OCI-LY1 (cell line): ENCODE results near the gene ANLN.

Source experiments
- H2AFZ ChIP-seq: fragments of 200-600 bp; sonication (generic), shearing (Covaris generic); 2 replicates; pipeline ENCODE4 v1.6.0; 2014; ENCODE audit warnings: antibody characterized with exemption, mild to moderate bottlenecking, low read length
- H3F3A ChIP-seq: fragments of 200-600 bp; sonication (generic), shearing (Covaris generic); 2 replicates; pipeline ENCODE4 v1.6.0; 2014; ENCODE audit warnings: mild to moderate bottlenecking, antibody characterized with exemption, low read length, moderate library complexity; ENCODE audit not compliant: insufficient read depth
- H3K27ac ChIP-seq: fragments of 200-600 bp; sonication (generic); 2 replicates; pipeline ENCODE4 v1.5.1; 2014; ENCODE audit warnings: low read length, mixed run types, mild to moderate bottlenecking, low read depth; ENCODE audit not compliant: poor library complexity, severe bottlenecking
- H3K27me3 ChIP-seq: fragments of 200-600 bp; sonication (generic); 2 replicates; pipeline ENCODE4 v1.6.0; 2014; ENCODE audit warnings: antibody characterized with exemption, mild to moderate bottlenecking, low read length, moderate library complexity; ENCODE audit not compliant: insufficient read depth
- H3K36me3 ChIP-seq: fragments of 200-600 bp; sonication (generic); 2 replicates; pipeline ENCODE4 v1.6.1; 2014; ENCODE audit warnings: mild to moderate bottlenecking, antibody characterized with exemption, low read length, moderate library complexity, mixed read lengths; ENCODE audit not compliant: insufficient read depth
- H3K4me1 ChIP-seq: fragments of 200-600 bp; sonication (generic); 2 replicates; pipeline ENCODE4 v1.5.1; 2014; ENCODE audit warnings: mild to moderate bottlenecking, low read length, moderate library complexity; ENCODE audit not compliant: insufficient read depth, severe bottlenecking
- H3K4me2 ChIP-seq: fragments of 200-600 bp; sonication (generic), shearing (Covaris generic); 2 replicates; pipeline ENCODE4 v1.6.1; 2014; ENCODE audit warnings: low read length
- H3K4me3 ChIP-seq: fragments of 200-600 bp; sonication (generic); 2 replicates; pipeline ENCODE4 v1.5.1; 2014; ENCODE audit warnings: low read length, low read depth, mild to moderate bottlenecking, mixed read lengths; ENCODE audit not compliant: poor library complexity, severe bottlenecking
- H3K79me2 ChIP-seq: fragments of 200-600 bp; shearing (Covaris generic); 2 replicates; pipeline ENCODE4 v1.6.1; 2016; ENCODE audit warnings: mixed run types, low read length, mixed read lengths; ENCODE audit not compliant: insufficient read depth
- H3K9ac ChIP-seq: fragments of 200-600 bp; sonication (generic), shearing (Covaris generic); 2 replicates; pipeline ENCODE4 v1.6.1; 2014; ENCODE audit warnings: mild to moderate bottlenecking, low read length, mixed read lengths
- H3K9me2 ChIP-seq: fragments of 200-600 bp; sonication (generic), shearing (Covaris generic); 2 replicates; pipeline ENCODE4 v1.6.1; 2014; ENCODE audit warnings: low read depth, mild to moderate bottlenecking, low read length, mixed read lengths
- H3K9me3 ChIP-seq: fragments of 200-600 bp; shearing (Covaris generic); 2 replicates; pipeline ENCODE4 v1.6.1; 2014; ENCODE audit warnings: low read length, mixed read lengths
- H4K20me1 ChIP-seq: fragments of 200-600 bp; sonication (generic), shearing (Covaris generic); 2 replicates; pipeline ENCODE4 v1.6.0; 2016; ENCODE audit warnings: mild to moderate bottlenecking, low read length; ENCODE audit not compliant: insufficient read depth
- EZH2 ChIP-seq: fragments of 200-600 bp; sonication (generic), shearing (Covaris generic); IDR thresholded peaks from 2 replicates; pipeline ENCODE4 v1.8.0; 2017; ENCODE audit warnings: borderline replicate concordance, mixed run types, mild to moderate bottlenecking, antibody characterized with exemption, low read length, moderate library complexity, mixed read lengths
- TF ChIP-seq, protein P1 (sequence below): fragments of 200-600 bp; sonication (generic), shearing (Covaris generic); IDR thresholded peaks from 2 replicates; pipeline ENCODE4 v1.5.1; 2017; ENCODE audit warnings: mild to moderate bottlenecking, antibody characterized with exemption, low read length, moderate library complexity, mixed read lengths

The ANLN gene

DNA sequence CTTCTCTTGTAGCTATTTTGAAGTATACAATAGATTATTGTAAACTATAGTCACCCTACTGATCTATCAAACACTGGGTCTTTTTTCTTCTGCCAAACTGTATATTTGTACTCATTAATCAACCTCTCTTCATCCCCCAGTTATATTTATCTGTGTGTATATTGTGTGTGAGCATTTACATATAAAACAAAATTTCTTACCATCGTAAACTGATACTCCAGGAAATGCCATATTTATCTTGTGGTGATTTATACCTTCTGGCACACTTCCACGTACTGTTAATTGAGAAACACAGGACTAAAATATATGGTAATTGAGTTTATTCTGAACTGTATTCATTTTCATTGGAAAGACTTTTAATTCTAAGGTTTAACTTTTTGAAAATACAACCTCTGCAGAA, 18.9 kb downstream of the ANLN start:
- H3K9ac ChIP-seq = no peak overlapping the region
- no peaks in the 10 kb centered on the region for H4K20me1 ChIP-seq
- H3F3A ChIP-seq = no peaks in the 10 kb centered on the region
- TF ChIP-seq, protein P1, sequence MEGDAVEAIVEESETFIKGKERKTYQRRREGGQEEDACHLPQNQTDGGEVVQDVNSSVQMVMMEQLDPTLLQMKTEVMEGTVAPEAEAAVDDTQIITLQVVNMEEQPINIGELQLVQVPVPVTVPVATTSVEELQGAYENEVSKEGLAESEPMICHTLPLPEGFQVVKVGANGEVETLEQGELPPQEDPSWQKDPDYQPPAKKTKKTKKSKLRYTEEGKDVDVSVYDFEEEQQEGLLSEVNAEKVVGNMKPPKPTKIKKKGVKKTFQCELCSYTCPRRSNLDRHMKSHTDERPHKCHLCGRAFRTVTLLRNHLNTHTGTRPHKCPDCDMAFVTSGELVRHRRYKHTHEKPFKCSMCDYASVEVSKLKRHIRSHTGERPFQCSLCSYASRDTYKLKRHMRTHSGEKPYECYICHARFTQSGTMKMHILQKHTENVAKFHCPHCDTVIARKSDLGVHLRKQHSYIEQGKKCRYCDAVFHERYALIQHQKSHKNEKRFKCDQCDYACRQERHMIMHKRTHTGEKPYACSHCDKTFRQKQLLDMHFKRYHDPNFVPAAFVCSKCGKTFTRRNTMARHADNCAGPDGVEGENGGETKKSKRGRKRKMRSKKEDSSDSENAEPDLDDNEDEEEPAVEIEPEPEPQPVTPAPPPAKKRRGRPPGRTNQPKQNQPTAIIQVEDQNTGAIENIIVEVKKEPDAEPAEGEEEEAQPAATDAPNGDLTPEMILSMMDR = no peak
- TF ChIP-seq EZH2 = no peak
- H2AFZ ChIP-seq = no peak overlapping the region
- no peaks in the 10 kb centered on the region for H3K4me1 ChIP-seq
- no peak overlapping the region for H3K27ac ChIP-seq
- H3K4me3 ChIP-seq = no peak overlapping the region
- H3K79me2 ChIP-seq = no peaks in the 10 kb centered on the region
- no peaks in the 10 kb centered on the region for H3K27me3 ChIP-seq
- no peak overlapping the region for H3K4me2 ChIP-seq
- no peaks in the 10 kb centered on the region for H3K9me3 ChIP-seq
- peaks cover 97% of the 10 kb centered on the region for H3K36me3 ChIP-seq
- no peaks in the 10 kb centered on the region for H3K9me2 ChIP-seq

- Histone ChIP-seq H3K4me1 (no peaks in the 10 kb centered on the region), H3K4me3 (no peak overlapping the region), H3K9me2 (no peaks in the 10 kb centered on the region), H3K36me3 (peaks cover 96% of the 10 kb centered on the region), H3K9me3 (no peaks in the 10 kb centered on the region), H3K27ac (no peak overlapping the region), H3K27me3 (no peaks in the 10 kb centered on the region), H3K79me2 (no peaks in the 10 kb centered on the region), H3K9ac (no peak overlapping the region), H2AFZ (no peak overlapping the region), H3K4me2 (no peak overlapping the region), H4K20me1 (no peaks in the 10 kb centered on the region), H3F3A (no peaks in the 10 kb centered on the region)
- TF ChIP-seq, protein P1 = no peak
- TF ChIP-seq EZH2 = no peak
These were observed 19.5 kb downstream of the ANLN start for GRCh38 chr7:36409180-36409579.

- H3K9ac ChIP-seq = no peak overlapping the region
- H3K9me2 ChIP-seq = no peaks in the 10 kb centered on the region
- no peaks in the 10 kb centered on the region for H3K4me1 ChIP-seq
- H3K4me2 ChIP-seq = no peak overlapping the region
- no peaks in the 10 kb centered on the region for H3K9me3 ChIP-seq
- no peaks in the 10 kb centered on the region for H3K79me2 ChIP-seq
- H2AFZ ChIP-seq = no peak overlapping the region
- no peak overlapping the region for H3K27ac ChIP-seq
- H3K27me3 ChIP-seq = no peaks in the 10 kb centered on the region
- no peak for TF ChIP-seq EZH2
- TF ChIP-seq, protein P1 = no peak
- peaks cover 91% of the 10 kb centered on the region for H3K36me3 ChIP-seq
- no peaks in the 10 kb centered on the region for H4K20me1 ChIP-seq
- no peaks in the 10 kb centered on the region for H3F3A ChIP-seq
- H3K4me3 ChIP-seq = no peak overlapping the region
These were observed 25.5 kb downstream of the ANLN start for GRCh38 chr7:36415144-36415543.
